Endodermal cell (in vitro differentiated cells): ENCODE results near the gene PYDC1. TPM values are rescaled to one million over a fixed set of nuclear protein-coding genes. Genes with fewer than 3 reads are reported as not detected.

Experiments used
- DNase-seq: peaks from one replicate; pipeline ENCODE4 v3.0.0-alpha.2; 2017
- H3K27ac ChIP-seq: 2 replicates; pipeline ENCODE4 v1.5.1; 2013; ENCODE audit warnings: mild to moderate bottlenecking, low read depth, low read length, moderate library complexity
- H3K27me3 ChIP-seq: 2 replicates; pipeline ENCODE4 v1.6.1; 2013; ENCODE audit warnings: mild to moderate bottlenecking, low read length, moderate library complexity; ENCODE audit not compliant: insufficient read depth, control insufficient read depth, poor library complexity, severe bottlenecking
- H3K36me3 ChIP-seq: 2 replicates; pipeline ENCODE4 v1.7.0; 2013; ENCODE audit warnings: mild to moderate bottlenecking, low read length, moderate library complexity; ENCODE audit not compliant: control insufficient read depth, insufficient read depth
- H3K4me1 ChIP-seq: one replicate; pipeline ENCODE4 v1.7.0; 2013; ENCODE audit warnings: low read length; ENCODE audit not compliant: control insufficient read depth, insufficient read depth
- H3K4me3 ChIP-seq: 2 replicates; pipeline ENCODE4 v1.5.1; 2013; ENCODE audit warnings: mild to moderate bottlenecking, low read length, moderate library complexity
- H3K9ac ChIP-seq: 2 replicates; pipeline ENCODE4 v1.6.1; 2013; ENCODE audit warnings: mild to moderate bottlenecking, low read length, moderate library complexity; ENCODE audit not compliant: poor library complexity, severe bottlenecking; ENCODE audit errors: extremely low read depth
- H3K9me3 ChIP-seq: 2 replicates; pipeline ENCODE4 v1.6.1; 2013; ENCODE audit warnings: mild to moderate bottlenecking, low read length, moderate library complexity; ENCODE audit not compliant: control insufficient read depth
- H3K27ac Mint-ChIP-seq: 2 replicates; pipeline ENCODE4 v1.8.0; 2020; ENCODE audit warnings: mixed read lengths
- H3K27me3 Mint-ChIP-seq: 2 replicates; pipeline ENCODE4 v1.8.0; 2021; ENCODE audit warnings: mild to moderate bottlenecking, mixed read lengths; ENCODE audit not compliant: insufficient read depth
- H3K36me3 Mint-ChIP-seq: 2 replicates; pipeline ENCODE4 v1.8.0; 2020; ENCODE audit warnings: low read depth, mixed read lengths
- H3K4me1 Mint-ChIP-seq: 2 replicates; pipeline ENCODE4 v1.8.0; 2020; ENCODE audit warnings: mixed read lengths
- H3K4me3 Mint-ChIP-seq: 2 replicates; pipeline ENCODE4 v1.8.0; 2020; ENCODE audit warnings: mild to moderate bottlenecking, moderate library complexity, mixed read lengths
- H3K9me3 Mint-ChIP-seq: 2 replicates; pipeline ENCODE4 v1.8.0; 2020; ENCODE audit warnings: mild to moderate bottlenecking, mixed read lengths
- CTCF ChIP-seq: fragments of 200-600 bp; sonication (generic); conservative IDR thresholded peaks from 2 replicates; pipeline ENCODE4 v1.5.0; 2021; ENCODE audit warnings: antibody characterized with exemption, mild to moderate bottlenecking
- WGBS, 2 experiments: methylation state at CpG; one replicate each; pipeline versions ENCODE4 v1.1.5 to v1.1.7; 2013; ENCODE audit warnings: missing lambda C conversion rate in 2 of 2, mixed read lengths in 1 of 2; ENCODE audit not compliant: insufficient coverage in 1 of 2, insufficient read length in 1 of 2; 5-methylcytosine and 5-hydroxymethylcytosine counted together
- total RNA-seq, 2 donors: library from RNA; stranded (reverse); fragmentation: NEBNext Ultra II Directional in 1 of 2; extraction: Animal tissue kit (Norgen Biotek cat#: 25700) in 1 of 2; gene quantifications; 2 replicates in 1 of 2; 3 replicates in 1 of 2; pipeline ENCODE4 v1.2.1, GENCODE V29; 2021

PYDC1 gene
- total RNA-seq, 2 donors from 2014 or later, result not detected

- H3K9ac ChIP-seq, result no peak overlapping the region
- no peak overlapping the region for H3K27ac Mint-ChIP-seq
- 96 to 98% methylated on average over 64 to 80 of the region's 80 CpGs for WGBS, 2 experiments
- H3K4me1 ChIP-seq, result no peaks in the 10 kb centered on the region
- no peak for DNase-seq
- no peaks in the 10 kb centered on the region for H3K36me3 ChIP-seq
- H3K27me3 ChIP-seq, result peaks cover 9% of the 10 kb centered on the region
- H3K9me3 Mint-ChIP-seq, result no peaks in the 10 kb centered on the region
- no peaks in the 10 kb centered on the region for H3K4me1 Mint-ChIP-seq
- no peak overlapping the region for H3K4me3 ChIP-seq
- no peaks in the 10 kb centered on the region for H3K36me3 Mint-ChIP-seq
- no peaks in the 10 kb centered on the region for H3K9me3 ChIP-seq
- peaks cover 19% of the 10 kb centered on the region for H3K27me3 Mint-ChIP-seq
- no peak overlapping the region for H3K4me3 Mint-ChIP-seq
- no peak for TF ChIP-seq CTCF
- H3K27ac ChIP-seq, result no peak overlapping the region
Observed at GRCh38 chr16:31224092-31224955, 7.4 kb upstream of the PYDC1 start.

- Histone ChIP-seq H3K27me3 (peaks cover 11% of the 10 kb centered on the region), H3K36me3 (no peaks in the 10 kb centered on the region), H3K4me3 (no peak overlapping the region), H3K9ac (no peak overlapping the region), H3K27ac (no peak overlapping the region), H3K9me3 (no peaks in the 10 kb centered on the region), H3K4me1 (no peaks in the 10 kb centered on the region)
- H3K36me3 Mint-ChIP-seq, result no peaks in the 10 kb centered on the region
- TF ChIP-seq CTCF, result no peak
- H3K9me3 Mint-ChIP-seq, result no peaks in the 10 kb centered on the region
- WGBS, 2 experiments, result 86 to 89% methylated on average over 4 to 5 of the region's 5 CpGs
- H3K27me3 Mint-ChIP-seq, result peaks cover 29% of the 10 kb centered on the region
- H3K4me3 Mint-ChIP-seq, result no peak overlapping the region
- no peaks in the 10 kb centered on the region for H3K4me1 Mint-ChIP-seq
- no peak for DNase-seq
- H3K27ac Mint-ChIP-seq, result no peak overlapping the region
Observed at GRCh38 chr16:31223044-31223443, 6.1 kb upstream of the PYDC1 start.

GRCh38 chr16:31221357-31222160, 4.6 kb upstream of the PYDC1 start:
- no peak overlapping the region for H3K9ac ChIP-seq
- no peak for TF ChIP-seq CTCF
- Mint-ChIP-seq H3K4me1 (peaks cover 3% of the 10 kb centered on the region), H3K9me3 (no peaks in the 10 kb centered on the region), H3K4me3 (no peak overlapping the region), H3K36me3 (no peaks in the 10 kb centered on the region), H3K27ac (no peak overlapping the region), H3K27me3 (peaks cover 44% of the 10 kb centered on the region)
- 88 to 90% methylated on average over 9 to 12 of the region's 12 CpGs for WGBS, 2 experiments
- H3K4me3 ChIP-seq, result no peak overlapping the region
- no peaks in the 10 kb centered on the region for H3K4me1 ChIP-seq
- peak; percentile 59 for DNase-seq
- H3K27me3 ChIP-seq, result peaks cover 26% of the 10 kb centered on the region
- H3K9me3 ChIP-seq, result no peaks in the 10 kb centered on the region
- H3K27ac ChIP-seq, result no peak overlapping the region
- H3K36me3 ChIP-seq, result no peaks in the 10 kb centered on the region
